Stimulated activated naive CD8-positive, alpha-beta T cell treated with anti-CD3 and anti-CD28 coated beads, Interleukin-15, amount 100 ng/mL, for 72 hours (primary cell): Measurements from ENCODE around the gene HIP1R.
A peak's percentile ranks its signal among the peaks of the same experiment; 100 is the strongest.
"Not testable (repeated sequence)": the region's sequence is repeated elsewhere in the genome, so short reads cannot be mapped to it uniquely, and the experiment has no call there.

Experiments
- ATAC-seq: fragments of 150-1000 bp; cut with Tn5 transposase; 2 replicates; pipeline ENCODE4 v1.10.0; 2021; ENCODE audit warnings: mild to moderate bottlenecking, moderate library complexity
- DNase-seq, 2 donors: peaks; one replicate each; pipeline ENCODE4 v3.0.0; 2021 to 2022
- H3K27ac Mint-ChIP-seq, 2 donors: one replicate each; pipeline ENCODE4 v1.8.0; 2022; ENCODE audit warnings: mild to moderate bottlenecking in 2 of 2, mixed read lengths in 2 of 2, moderate library complexity in 2 of 2
- H3K27me3 Mint-ChIP-seq: one replicate; pipeline ENCODE4 v1.8.0; 2022; ENCODE audit warnings: mixed read lengths
- H3K4me1 Mint-ChIP-seq: one replicate; pipeline ENCODE4 v1.8.0; 2022; ENCODE audit warnings: mild to moderate bottlenecking, mixed read lengths
- H3K4me3 Mint-ChIP-seq, 2 donors: one replicate each; pipeline ENCODE4 v1.8.0; 2022; ENCODE audit warnings: mild to moderate bottlenecking in 2 of 2, mixed read lengths in 2 of 2, moderate library complexity in 1 of 2
- H3K9me3 Mint-ChIP-seq, 2 donors: one replicate each; pipeline ENCODE4 v1.8.0; 2022; ENCODE audit warnings: mixed read lengths in 2 of 2

HIP1R gene

DNA sequence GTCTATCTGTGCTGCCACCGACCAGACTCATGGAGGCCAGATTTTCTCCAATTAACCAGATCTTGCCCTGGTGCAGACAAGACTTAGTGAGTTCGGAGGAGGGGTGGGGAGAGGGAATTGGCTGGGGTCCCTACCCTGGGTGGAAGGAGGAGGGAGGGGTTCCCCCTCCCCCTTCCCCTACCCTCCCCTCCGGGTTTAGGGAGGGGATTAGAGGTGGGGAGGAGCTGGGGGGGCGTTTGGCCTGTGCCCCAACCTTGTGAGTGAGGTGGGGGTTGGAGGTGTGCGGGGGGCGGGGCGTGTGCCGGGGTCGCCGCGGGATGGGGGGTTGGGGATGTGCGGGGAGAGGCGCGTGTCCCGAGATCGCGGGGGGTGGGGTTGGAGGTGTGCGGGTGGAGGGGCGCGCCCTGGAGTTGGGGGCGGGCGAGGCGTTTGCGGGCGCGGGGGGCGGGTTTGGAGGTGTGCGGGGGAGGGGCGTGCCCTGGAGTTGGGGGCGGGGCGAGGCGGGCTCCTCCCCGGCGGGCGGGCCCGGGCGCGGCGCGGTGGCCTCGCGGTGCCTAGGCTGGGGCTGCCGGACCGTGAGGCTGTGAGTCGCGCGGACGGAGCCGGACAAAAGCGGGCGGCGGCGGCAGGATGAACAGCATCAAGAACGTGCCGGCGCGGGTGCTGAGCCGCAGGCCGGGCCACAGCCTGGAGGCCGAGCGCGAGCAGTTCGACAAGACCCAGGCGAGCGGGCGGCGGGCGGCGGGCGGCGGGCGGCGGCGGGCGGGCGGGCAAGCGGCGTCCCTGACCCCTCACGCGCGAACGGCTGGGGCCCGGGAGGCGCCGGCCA is at the start of gene HIP1R:
Gene HIP1R, plus strand, starts transcription at position 537 of the 829 bp plus-strand sequence. Its CDS starts 94 bp downstream, at position 631.
- Mint-ChIP-seq H3K4me3 (peak within 1 kb of the TSS; percentile 92 to 95), H3K4me1 (peaks cover 52% of the 10 kb centered on the region), H3K27me3 (peaks cover 10% of the 10 kb centered on the region), H3K9me3 (no peaks in the 10 kb centered on the region), H3K27ac (peak within 1 kb of the TSS; percentile 94 to 98)
- ATAC-seq (peak; percentile 64), DNase-seq (peak; percentile 37 to 58)

- no peak for DNase-seq
- no peaks in the 10 kb centered on the region for H3K27me3 Mint-ChIP-seq
- H3K27ac Mint-ChIP-seq: no peak overlapping the region
- no peak overlapping the region for H3K4me3 Mint-ChIP-seq
- no peak for ATAC-seq
- no peaks in the 10 kb centered on the region for H3K4me1 Mint-ChIP-seq
- no peaks in the 10 kb centered on the region for H3K9me3 Mint-ChIP-seq
Measured at GRCh38 chr12:122785503-122785902, 49.8 kb upstream of the HIP1R start.

- Mint-ChIP-seq H3K27ac (no peak overlapping the region), H3K27me3 (no peaks in the 10 kb centered on the region), H3K9me3 (no peaks in the 10 kb centered on the region), H3K4me3 (no peak overlapping the region), H3K4me1 (no peaks in the 10 kb centered on the region)
- DNase-seq (no peak), ATAC-seq (no peak)
Measured at GRCh38 chr12:122788387-122788786, 46.9 kb upstream of the HIP1R start.

- Mint-ChIP-seq H3K27me3 (no peaks in the 10 kb centered on the region), H3K4me3 (no peak overlapping the region), H3K4me1 (no peaks in the 10 kb centered on the region), H3K9me3 (no peaks in the 10 kb centered on the region), H3K27ac (no peak overlapping the region)
- no peak for ATAC-seq
- DNase-seq: no peak
Measured at GRCh38 chr12:122789637-122790036, 45.6 kb upstream of the HIP1R start.

GRCh38 chr12:122790393-122791075 is 44.7 kb upstream of the HIP1R start:
- Mint-ChIP-seq H3K27ac (peak overlapping the region in 1 of 2 donors; percentile 46), H3K9me3 (no peaks in the 10 kb centered on the region), H3K4me3 (no peak overlapping the region), H3K27me3 (no peaks in the 10 kb centered on the region), H3K4me1 (no peaks in the 10 kb centered on the region)
- ATAC-seq (no peak), DNase-seq (no peak)

- Mint-ChIP-seq H3K9me3 (no peaks in the 10 kb centered on the region), H3K27ac (no peak overlapping the region), H3K27me3 (no peaks in the 10 kb centered on the region), H3K4me1 (no peaks in the 10 kb centered on the region), H3K4me3 (no peak overlapping the region)
- peak in 1 of 2 donors; percentile 19 for DNase-seq
- peak; percentile 67 for ATAC-seq
Measured at GRCh38 chr12:122793685-122794106, 41.6 kb upstream of the HIP1R start.

GRCh38 chr12:122795807-122796206 is 39.5 kb upstream of the HIP1R start:
- Mint-ChIP-seq H3K4me3 (no peak overlapping the region), H3K27me3 (no peaks in the 10 kb centered on the region), H3K9me3 (no peaks in the 10 kb centered on the region), H3K27ac (no peak overlapping the region), H3K4me1 (peaks cover 6% of the 10 kb centered on the region)
- DNase-seq (no peak), ATAC-seq (no peak)

GRCh38 chr12:122799641-122800243 is 35.5 kb upstream of the HIP1R start:
- no peak for DNase-seq
- Mint-ChIP-seq H3K27me3 (no peaks in the 10 kb centered on the region), H3K27ac (no peak overlapping the region), H3K9me3 (no peaks in the 10 kb centered on the region), H3K4me1 (peaks cover 6% of the 10 kb centered on the region), H3K4me3 (no peak overlapping the region)
- no peak for ATAC-seq

GRCh38 chr12:122803937-122804336 is 31.3 kb upstream of the HIP1R start:
- no peak for ATAC-seq
- no peak for DNase-seq
- Mint-ChIP-seq H3K4me3 (no peak overlapping the region), H3K4me1 (peaks cover 9% of the 10 kb centered on the region), H3K9me3 (no peaks in the 10 kb centered on the region), H3K27me3 (no peaks in the 10 kb centered on the region), H3K27ac (no peak overlapping the region)

DNA sequence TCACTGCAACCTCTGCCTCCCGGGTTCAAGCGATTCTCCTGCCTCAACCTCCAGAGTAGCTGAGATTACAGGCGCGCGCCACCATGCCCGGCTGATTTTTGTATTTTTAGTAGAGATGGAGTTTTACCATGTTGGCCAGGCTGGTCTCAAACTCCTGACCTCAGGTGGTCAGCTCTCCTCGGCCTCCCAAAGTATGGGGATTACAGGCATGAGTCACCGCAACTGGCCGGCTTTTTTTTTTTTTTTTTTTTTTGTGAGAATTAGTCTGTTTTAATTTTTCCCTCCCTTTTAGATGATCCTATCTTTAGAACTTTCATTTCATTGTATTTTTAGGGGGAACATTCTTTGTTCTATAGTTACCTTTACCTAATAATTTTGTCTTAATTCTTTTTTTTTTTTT is 30.3 kb upstream of the HIP1R start:
- H3K27me3 Mint-ChIP-seq, DNase-seq, H3K9me3 Mint-ChIP-seq, H3K27ac Mint-ChIP-seq, H3K4me1 Mint-ChIP-seq, H3K4me3 Mint-ChIP-seq, ATAC-seq: not testable (repeated sequence)

GRCh38 chr12:122807651-122808050 is 27.6 kb upstream of the HIP1R start:
- H3K27me3 Mint-ChIP-seq: no peaks in the 10 kb centered on the region
- no peak overlapping the region for H3K27ac Mint-ChIP-seq
- peaks cover 5% of the 10 kb centered on the region for H3K4me1 Mint-ChIP-seq
- no peak overlapping the region for H3K4me3 Mint-ChIP-seq
- ATAC-seq: no peak
- DNase-seq: no peak
- no peaks in the 10 kb centered on the region for H3K9me3 Mint-ChIP-seq

DNA sequence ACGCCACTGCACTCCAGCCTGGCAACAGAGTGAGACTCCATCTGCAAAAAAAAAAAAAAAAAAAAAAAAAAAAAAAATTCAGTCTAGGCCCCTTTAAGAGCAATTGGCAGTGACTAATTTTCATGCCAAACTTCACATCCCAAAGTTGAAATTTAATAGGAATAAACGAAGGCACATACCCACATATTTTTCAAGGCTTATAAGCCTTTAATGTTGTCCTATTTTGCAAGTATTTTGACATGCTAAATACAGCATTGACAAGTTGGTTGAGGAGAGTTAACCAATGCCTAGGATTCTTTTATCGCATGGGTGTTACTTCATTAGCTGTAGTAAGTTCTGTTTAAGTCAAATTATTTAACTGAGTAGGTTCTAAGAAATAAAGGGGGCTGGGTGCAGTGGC is 23.5 kb upstream of the HIP1R start:
- no peak overlapping the region for H3K4me3 Mint-ChIP-seq
- ATAC-seq (no peak), DNase-seq (no peak)
- H3K9me3 Mint-ChIP-seq: no peaks in the 10 kb centered on the region
- no peak overlapping the region for H3K27ac Mint-ChIP-seq
- no peaks in the 10 kb centered on the region for H3K27me3 Mint-ChIP-seq
- peaks cover 5% of the 10 kb centered on the region for H3K4me1 Mint-ChIP-seq

DNA sequence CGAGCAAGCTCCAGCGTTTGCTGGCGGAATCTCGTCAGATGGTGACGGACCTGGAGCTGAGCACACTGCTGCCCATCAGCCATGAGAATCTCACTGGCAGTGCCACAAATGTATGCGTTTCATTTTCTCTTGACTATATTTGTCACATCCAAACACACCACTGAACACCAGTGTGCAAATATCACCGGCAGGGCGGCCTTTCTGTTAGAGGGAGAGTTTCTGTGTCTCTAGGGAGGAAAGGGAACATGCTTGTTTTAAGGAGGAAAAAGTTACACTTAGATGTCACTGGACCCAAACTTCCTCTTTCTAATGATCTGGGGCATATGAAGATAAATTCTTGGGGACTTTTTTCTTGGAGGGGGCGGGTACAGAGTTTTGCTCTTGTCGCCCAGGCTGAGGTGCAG is 21.9 kb upstream of the HIP1R start:
- Mint-ChIP-seq H3K9me3 (no peaks in the 10 kb centered on the region), H3K4me3 (no peak overlapping the region), H3K27me3 (no peaks in the 10 kb centered on the region), H3K4me1 (peaks cover 5% of the 10 kb centered on the region), H3K27ac (no peak overlapping the region)
- ATAC-seq (no peak), DNase-seq (no peak)

- no peaks in the 10 kb centered on the region for H3K27me3 Mint-ChIP-seq
Measured at GRCh38 chr12:122819209-122819785, 16.0 kb upstream of the HIP1R start.

DNA sequence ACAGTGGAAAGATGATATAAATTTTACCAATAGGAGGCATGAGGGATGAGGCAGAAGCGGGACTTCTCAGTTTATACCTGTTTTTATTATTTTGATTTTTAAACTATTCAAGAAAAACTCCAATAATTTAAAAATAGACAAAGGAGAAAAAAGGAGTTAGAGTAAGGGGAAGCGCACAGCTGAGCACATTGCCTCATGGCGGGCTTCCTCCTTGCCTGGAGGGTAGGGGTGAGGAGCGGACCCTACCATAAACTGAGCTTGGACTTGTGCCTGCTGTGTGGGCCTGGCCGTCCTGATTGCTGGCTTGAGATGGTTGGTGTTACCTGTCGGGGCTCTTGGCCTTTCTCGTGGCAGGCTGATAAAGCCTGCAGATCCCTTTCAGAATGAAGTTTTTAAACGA is 15.1 kb upstream of the HIP1R start:
- Mint-ChIP-seq H3K27me3 (no peaks in the 10 kb centered on the region), H3K4me1 (no peaks in the 10 kb centered on the region), H3K27ac (peak overlapping the region in 1 of 2 donors; percentile 80), H3K4me3 (no peak overlapping the region), H3K9me3 (no peaks in the 10 kb centered on the region)
- DNase-seq (no peak), ATAC-seq (no peak)

More at GRCh38 chr12:122819209-122819785, 16.0 kb upstream of the HIP1R start:
- ATAC-seq (no peak), DNase-seq (no peak)
- no peak overlapping the region for H3K27ac Mint-ChIP-seq
- H3K9me3 Mint-ChIP-seq: no peaks in the 10 kb centered on the region
- H3K4me3 Mint-ChIP-seq: no peak overlapping the region
- no peaks in the 10 kb centered on the region for H3K4me1 Mint-ChIP-seq
